GM23338 (cell line): ENCODE measurements around the gene ZYG11B. TPM values are rescaled to one million over a fixed set of nuclear protein-coding genes. Genes with fewer than 3 reads are reported as not detected.
"Not testable (repeated sequence)": the region's sequence is repeated elsewhere in the genome, so short reads cannot be mapped to it uniquely, and the experiment has no call there.

Experiments
- ATAC-seq: fragments of 200-7000 bp; cut with Tn5 transposase; 3 replicates; pipeline ENCODE4 v1.9.1; 2020
- DNase-seq: peaks from one replicate; pipeline ENCODE4 v3.0.0-alpha.2; 2015; ENCODE audit warnings: low spot score
- H2AFZ ChIP-seq: fragments of 200-600 bp; sonication (generic); 2 replicates; pipeline ENCODE4 v1.8.0; 2016; ENCODE audit warnings: antibody characterized with exemption, mild to moderate bottlenecking, moderate library complexity
- H3F3A ChIP-seq: fragments of 200-600 bp; sonication (generic); replicated peaks from 2 replicates; pipeline ENCODE4 v1.8.0; 2017; ENCODE audit warnings: antibody characterized with exemption, mixed run types, low read depth
- H3K27ac ChIP-seq: fragments of 200-600 bp; sonication (generic); 2 replicates; pipeline ENCODE4 v1.6.1; 2016; ENCODE audit warnings: low read depth
- H3K27me3 ChIP-seq: fragments of 200-600 bp; sonication (generic); 2 replicates; pipeline ENCODE4 v1.8.0; 2016; ENCODE audit warnings: mild to moderate bottlenecking, mixed run types, moderate library complexity; ENCODE audit not compliant: insufficient read depth
- H3K36me3 ChIP-seq: fragments of 200-600 bp; sonication (generic); 2 replicates; pipeline ENCODE4 v1.8.0; 2016; ENCODE audit warnings: mild to moderate bottlenecking; ENCODE audit not compliant: insufficient read depth
- H3K4me1 ChIP-seq: fragments of 200-600 bp; sonication (generic); 2 replicates; pipeline ENCODE4 v1.8.0; 2016; ENCODE audit warnings: mild to moderate bottlenecking, moderate library complexity; ENCODE audit not compliant: insufficient read depth
- H3K4me2 ChIP-seq: fragments of 200-600 bp; sonication (generic); 2 replicates; pipeline ENCODE4 v1.7.1; 2017; ENCODE audit warnings: mixed run types
- H3K4me3 ChIP-seq: fragments of 200-600 bp; sonication (generic); 2 replicates; pipeline ENCODE4 v1.6.1; 2016; ENCODE audit warnings: mixed run types
- H3K79me2 ChIP-seq: fragments of 200-600 bp; sonication (generic); replicated peaks from 2 replicates; pipeline ENCODE4 v1.8.0; 2017; ENCODE audit warnings: mild to moderate bottlenecking; ENCODE audit not compliant: insufficient read depth
- H3K9me2 ChIP-seq: fragments of 200-600 bp; sonication (generic); 2 replicates; pipeline ENCODE4 v1.8.0; 2017; ENCODE audit not compliant: insufficient read depth
- H4K20me1 ChIP-seq: fragments of 200-600 bp; sonication (generic); replicated peaks from 2 replicates; pipeline ENCODE4 v1.8.0; 2017; ENCODE audit warnings: mild to moderate bottlenecking; ENCODE audit not compliant: insufficient read depth
- H3K27ac Mint-ChIP-seq: 2 replicates; pipeline ENCODE4 v1.8.0; 2020; ENCODE audit warnings: inconsistent platforms, mild to moderate bottlenecking, moderate library complexity, mixed read lengths
- H3K27me3 Mint-ChIP-seq: 3 replicates; pipeline ENCODE4 v1.8.0; 2022; ENCODE audit warnings: low read depth, mild to moderate bottlenecking, moderate library complexity, mixed read lengths, inconsistent platforms; ENCODE audit not compliant: insufficient read depth, poor library complexity
- H3K36me3 Mint-ChIP-seq: 3 replicates; pipeline ENCODE4 v1.8.0; 2021; ENCODE audit warnings: low read depth, mild to moderate bottlenecking, inconsistent platforms, moderate library complexity, mixed read lengths
- H3K4me1 Mint-ChIP-seq: 3 replicates; pipeline ENCODE4 v1.8.0; 2020; ENCODE audit warnings: mild to moderate bottlenecking, inconsistent platforms, mixed read lengths
- H3K4me3 Mint-ChIP-seq: 3 replicates; pipeline ENCODE4 v1.8.0; 2021; ENCODE audit warnings: moderate library complexity, mild to moderate bottlenecking, inconsistent platforms, mixed read lengths
- H3K9me3 Mint-ChIP-seq: 3 replicates; pipeline ENCODE4 v1.8.0; 2020; ENCODE audit warnings: moderate library complexity, mild to moderate bottlenecking, inconsistent platforms, mixed read lengths
- CREB1 ChIP-seq: fragments of 250-450 bp; sonication (Bioruptor Pico); IDR thresholded peaks from 2 replicates; pipeline ENCODE4 v1.5.0; 2020; ENCODE audit warnings: low read depth, mild to moderate bottlenecking, moderate library complexity
- CTCF ChIP-seq, 2 experiments: fragments of 200-600 bp in 1 of 2; sonication (generic) in 1 of 2; conservative IDR thresholded peaks; 2 replicates each; pipeline versions ENCODE4 v1.5.1 to v1.6.1; 2016 to 2017; ENCODE audit warnings: antibody characterized with exemption in 2 of 2, low read depth in 2 of 2, mild to moderate bottlenecking in 2 of 2, moderate library complexity in 1 of 2
- ETS1 ChIP-seq: IDR thresholded peaks from 2 replicates; pipeline ENCODE4 v1.6.1; 2016; ENCODE audit warnings: antibody characterized with exemption
- EZH2 ChIP-seq: fragments of 200-600 bp; sonication (generic); IDR thresholded peaks from one replicate; pipeline ENCODE4 v1.8.0; 2017; ENCODE audit warnings: antibody characterized with exemption, mild to moderate bottlenecking, low read depth; ENCODE audit not compliant: unreplicated experiment
- JUNB ChIP-seq: IDR thresholded peaks from one replicate; pipeline ENCODE4 v1.6.1; 2016; ENCODE audit warnings: antibody characterized with exemption; ENCODE audit not compliant: unreplicated experiment
- NANOG ChIP-seq: IDR thresholded peaks from 2 replicates; pipeline ENCODE4 v1.6.1; 2016; ENCODE audit warnings: antibody characterized with exemption, borderline replicate concordance
- POLR2AphosphoS5 ChIP-seq: IDR thresholded peaks from 2 replicates; pipeline ENCODE4 v1.6.1; 2016; ENCODE audit warnings: antibody characterized with exemption, low read depth
- ZNF114 ChIP-seq: fragments of 250-450 bp; sonication (Bioruptor Pico); IDR thresholded peaks from 2 replicates; pipeline ENCODE4 v1.5.0; 2020; ENCODE audit warnings: mild to moderate bottlenecking, moderate library complexity
- ZNF331 ChIP-seq: fragments of 250-450 bp; sonication (Bioruptor Pico); IDR thresholded peaks from 2 replicates; pipeline ENCODE4 v1.5.0; 2020; ENCODE audit warnings: low read depth, mild to moderate bottlenecking, moderate library complexity
- ZNF462 ChIP-seq: fragments of 250-450 bp; sonication (Bioruptor Pico); IDR thresholded peaks from 2 replicates; pipeline ENCODE4 v1.5.0; 2020; ENCODE audit warnings: mild to moderate bottlenecking, moderate library complexity
- polyA plus RNA-seq: library from polyadenylated mRNA; unstranded; fragments of >200 nt; fragmentation: Nextera tagmentation; extraction: Ambion mirVana; gene quantifications from 2 replicates; pipeline ENCODE4 v1.2.1, GENCODE V29; 2016
- total RNA-seq: library from RNA; depleted of rRNA; stranded (reverse); fragments of >200 nt; shearing (Covaris generic); gene quantifications from 2 replicates; pipeline ENCODE4 v1.2.3, GENCODE V29; 2014

The ZYG11B gene
- total and polyA plus RNA-seq, 2 experiments from 2014 or later = 7.8 to 42.3 TPM

- TF ChIP-seq ETS1 = no peak
- no peak for TF ChIP-seq ZNF331 (CRISPR knock-in tag)
Measured at GRCh38 chr1:52692697-52693096, 33.6 kb upstream of the ZYG11B start (continued).

GRCh38 chr1:52693351-52693750, 32.9 kb upstream of the ZYG11B start:
- Mint-ChIP-seq H3K27me3 (peaks cover 13% of the 10 kb centered on the region), H3K9me3 (peaks cover 11% of the 10 kb centered on the region; the same call in 2 of the 3 replicates), H3K36me3 (peaks cover 69% of the 10 kb centered on the region)
- peaks cover 14% of the 10 kb centered on the region for H3K36me3 ChIP-seq
- not testable (repeated sequence) for H3K4me3 Mint-ChIP-seq, H3F3A ChIP-seq, H3K27me3 ChIP-seq, H3K4me2 ChIP-seq, ATAC-seq, H3K9me2 ChIP-seq, DNase-seq, H3K4me3 ChIP-seq, H3K4me1 Mint-ChIP-seq, H3K27ac ChIP-seq, H3K27ac Mint-ChIP-seq, H3K4me1 ChIP-seq, H2AFZ ChIP-seq
- H4K20me1 ChIP-seq = peaks cover 27% of the 10 kb centered on the region
- peaks cover 59% of the 10 kb centered on the region for H3K79me2 ChIP-seq

DNA sequence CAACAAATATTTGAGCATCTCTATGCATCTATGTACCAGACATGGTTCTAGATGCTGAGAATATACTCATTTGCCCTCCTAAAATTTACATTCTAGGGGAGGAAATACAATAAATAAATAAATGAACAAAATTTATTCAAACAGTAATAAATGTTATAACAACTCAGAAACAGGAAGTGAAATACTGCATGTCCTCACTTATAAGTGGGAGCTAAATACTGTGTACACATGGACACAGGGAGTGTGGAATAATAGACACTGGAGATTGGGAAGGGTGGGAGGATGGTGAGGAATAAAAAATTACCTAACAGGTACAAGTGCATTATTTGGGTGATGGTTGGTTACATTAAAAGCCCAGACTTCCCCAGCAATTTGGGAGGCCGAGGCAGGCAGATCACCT, 32.4 kb upstream of the ZYG11B start:
- Mint-ChIP-seq H3K36me3 (peaks cover 65% of the 10 kb centered on the region), H3K4me1 (peaks cover 10% of the 10 kb centered on the region; the same call in 1 of the 3 replicates), H3K27ac (no peak overlapping the region), H3K4me3 (no peak overlapping the region), H3K27me3 (peaks cover 13% of the 10 kb centered on the region), H3K9me3 (peaks cover 11% of the 10 kb centered on the region; the same call in 2 of the 3 replicates)
- no peaks in the 10 kb centered on the region for H3K9me2 ChIP-seq
- H3K36me3 ChIP-seq = peaks cover 14% of the 10 kb centered on the region
- no peak overlapping the region for H2AFZ ChIP-seq
- peaks cover 14% of the 10 kb centered on the region for H3K4me1 ChIP-seq
- H3K27me3 ChIP-seq = no peaks in the 10 kb centered on the region
- DNase-seq = no peak
- no peak overlapping the region for H3K27ac ChIP-seq
- H3F3A ChIP-seq = 0 out of 2 replicates have a peak, but pooled peaks cover 2% of the 10 kb centered on the region
- H4K20me1 ChIP-seq = peaks cover 27% of the 10 kb centered on the region
- no peak for TF ChIP-seq CTCF (conservative IDR thresholded peaks at IDR 0.05; ENCODE audit: low read depth in 2 of 2)
- no peak for TF ChIP-seq POLR2AphosphoS5
- TF ChIP-seq ZNF331 (CRISPR knock-in tag) = no peak
- no peak for TF ChIP-seq ZNF462 (CRISPR knock-in tag)
- no peak for TF ChIP-seq EZH2
- TF ChIP-seq JUNB = no peak
- no peak for TF ChIP-seq CREB1 (CRISPR knock-in tag)
- no peak for TF ChIP-seq ZNF114 (CRISPR knock-in tag)
- TF ChIP-seq NANOG = no peak
- no peak for ATAC-seq
- no peak overlapping the region for H3K4me3 ChIP-seq
- H3K4me2 ChIP-seq = no peak overlapping the region
- peaks cover 56% of the 10 kb centered on the region for H3K79me2 ChIP-seq
